NOMO-1 treated with dmso at 0.1 percent for 144 hours (cell line): ENCODE results near the gene PEF1.

ENCODE experiments used
- DNase-seq: peaks from one replicate; lab custom pipeline; 2025; ENCODE audit not compliant: unreplicated experiment; lab: John Stamatoyannopoulos, UW

PEF1 gene, protein sequence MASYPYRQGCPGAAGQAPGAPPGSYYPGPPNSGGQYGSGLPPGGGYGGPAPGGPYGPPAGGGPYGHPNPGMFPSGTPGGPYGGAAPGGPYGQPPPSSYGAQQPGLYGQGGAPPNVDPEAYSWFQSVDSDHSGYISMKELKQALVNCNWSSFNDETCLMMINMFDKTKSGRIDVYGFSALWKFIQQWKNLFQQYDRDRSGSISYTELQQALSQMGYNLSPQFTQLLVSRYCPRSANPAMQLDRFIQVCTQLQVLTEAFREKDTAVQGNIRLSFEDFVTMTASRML

DNA sequence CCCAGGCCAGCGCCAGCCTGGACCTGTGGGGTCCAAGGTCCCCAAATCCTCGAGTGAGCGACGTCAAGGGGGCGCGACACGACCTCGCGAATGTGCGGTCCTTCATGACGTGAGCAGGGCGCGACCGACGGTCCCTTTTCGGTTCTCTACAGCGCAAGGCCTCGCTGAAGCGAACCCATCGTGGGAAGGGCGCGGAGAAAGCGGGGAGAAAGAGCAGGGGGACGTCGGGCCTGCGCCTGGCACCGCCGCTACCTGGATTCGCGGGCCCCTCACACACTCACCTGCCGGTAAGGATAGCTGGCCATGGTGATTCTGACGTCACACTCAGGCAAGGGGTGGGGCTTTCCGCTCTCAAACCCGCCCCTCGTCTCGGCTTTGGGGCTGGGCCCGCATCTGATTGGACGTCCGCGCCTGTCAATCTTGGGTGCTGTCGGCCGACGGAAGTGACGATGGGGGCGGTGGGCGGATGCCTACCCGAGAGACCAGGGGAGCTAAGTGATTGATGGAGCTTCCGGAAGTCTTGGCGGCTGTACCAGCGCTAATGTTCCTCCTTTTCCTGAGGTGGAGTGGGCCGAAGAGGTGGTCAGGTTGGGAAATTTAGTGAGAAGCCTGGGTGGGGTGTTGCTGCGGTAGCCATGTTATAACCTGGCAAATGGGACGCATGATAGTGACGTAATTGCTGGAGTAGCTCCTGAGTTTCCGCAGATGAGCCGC lies at the start of gene PEF1:
TSS of gene PEF1 (minus strand) at position 317 of the 714 bp plus-strand sequence. CDS start at position 305, 12 bp downstream.
- DNase-seq: peak; percentile 97

DNA sequence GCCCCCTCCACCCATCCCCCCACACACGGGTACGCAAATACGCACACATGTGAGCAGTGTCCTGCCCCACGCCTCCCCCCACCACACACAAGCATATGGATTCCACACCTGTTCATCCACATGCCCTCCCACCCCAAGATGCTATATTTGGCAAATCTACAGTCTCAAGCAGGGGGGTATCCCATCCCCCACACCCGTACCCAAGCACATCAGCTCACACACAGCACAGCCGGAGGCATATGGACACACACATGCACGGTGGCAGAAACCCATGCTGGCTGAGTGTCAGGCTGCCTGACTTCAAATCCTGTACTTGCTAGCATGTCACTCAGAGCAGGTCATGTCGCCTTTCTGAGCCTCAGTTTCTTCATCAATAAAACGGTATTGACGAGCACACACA lies 48.6 kb upstream of the PEF1 start:
- no peak for DNase-seq

DNA sequence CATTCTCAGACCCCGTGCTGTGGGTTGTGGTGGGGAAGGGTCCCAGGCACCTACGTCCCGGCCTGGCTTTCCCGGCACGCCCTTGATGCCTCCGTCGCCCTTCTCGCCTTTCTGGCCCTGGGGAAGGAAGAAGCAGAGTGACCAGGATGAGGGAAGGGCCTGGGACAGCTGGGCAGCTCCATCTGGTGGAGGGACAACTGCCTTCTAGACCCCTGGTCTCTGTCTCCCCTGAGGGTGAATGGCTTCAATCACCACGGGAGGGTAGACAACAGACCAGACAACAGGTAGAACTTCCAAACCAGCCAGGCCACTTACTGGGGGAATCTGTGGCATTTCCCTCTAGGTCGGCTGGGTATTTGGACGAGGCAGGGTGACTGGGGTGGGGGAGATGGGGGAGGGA lies 47.3 kb upstream of the PEF1 start:
- no peak for DNase-seq

DNA sequence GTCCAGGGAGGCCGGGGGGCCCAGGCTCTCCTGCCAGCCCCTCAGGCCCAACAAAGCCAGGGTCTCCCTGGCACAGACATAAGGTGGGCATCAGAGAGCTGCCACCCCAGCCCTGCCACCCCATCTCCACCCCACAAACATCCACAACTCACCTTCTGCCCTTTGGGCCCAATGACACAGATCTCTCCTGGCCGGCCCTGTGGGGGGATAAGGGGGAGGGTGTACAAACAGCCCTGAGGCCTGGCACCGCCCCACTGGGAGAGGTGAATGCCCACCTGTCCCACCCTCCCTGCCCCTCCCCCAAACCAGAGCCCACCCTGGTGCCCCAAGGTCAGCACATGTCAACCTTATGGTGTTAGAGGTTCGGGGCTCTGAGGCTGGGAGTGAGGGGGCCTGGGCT lies 46.8 kb upstream of the PEF1 start:
- DNase-seq: no peak

DNA sequence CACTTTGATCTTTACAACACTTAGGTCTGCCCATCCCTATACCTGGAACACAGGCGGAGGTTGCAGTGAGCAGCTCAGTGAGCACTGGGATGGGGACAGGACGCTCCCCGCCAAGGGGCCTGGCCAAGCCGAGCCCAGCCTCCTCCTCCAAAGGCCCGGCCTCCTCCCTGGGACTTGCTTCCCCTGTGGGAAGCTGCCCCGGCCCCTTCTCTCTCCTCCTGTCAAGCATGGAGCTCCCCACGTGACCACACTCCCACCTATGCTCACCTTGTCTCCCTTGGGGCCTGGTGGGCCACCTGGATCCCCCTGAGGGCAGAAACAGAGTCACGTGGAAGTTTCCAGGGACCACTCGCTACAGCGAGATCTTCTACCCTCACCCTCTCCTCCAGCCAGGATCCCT lies 46.2 kb upstream of the PEF1 start:
- DNase-seq: no peak

DNA sequence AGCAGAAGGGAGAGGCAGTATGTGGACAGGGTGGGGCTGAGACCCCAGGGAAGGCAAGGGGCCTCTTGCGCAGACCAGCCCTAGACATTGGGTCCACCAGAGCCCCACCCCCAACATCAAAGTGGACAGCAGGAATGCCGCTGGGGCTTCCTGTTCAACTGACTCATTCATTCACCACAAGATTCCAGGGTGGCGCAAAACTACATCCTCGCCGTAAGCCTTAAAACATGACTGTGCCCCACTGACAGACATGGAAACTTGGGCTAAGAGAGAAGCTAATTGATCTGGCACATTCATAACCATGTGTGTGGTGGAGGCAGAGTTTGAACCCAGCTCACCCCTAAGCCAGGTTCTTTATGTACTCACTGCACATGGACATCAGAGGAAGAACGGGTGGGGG lies 45.2 kb upstream of the PEF1 start:
- DNase-seq: no peak

DNA sequence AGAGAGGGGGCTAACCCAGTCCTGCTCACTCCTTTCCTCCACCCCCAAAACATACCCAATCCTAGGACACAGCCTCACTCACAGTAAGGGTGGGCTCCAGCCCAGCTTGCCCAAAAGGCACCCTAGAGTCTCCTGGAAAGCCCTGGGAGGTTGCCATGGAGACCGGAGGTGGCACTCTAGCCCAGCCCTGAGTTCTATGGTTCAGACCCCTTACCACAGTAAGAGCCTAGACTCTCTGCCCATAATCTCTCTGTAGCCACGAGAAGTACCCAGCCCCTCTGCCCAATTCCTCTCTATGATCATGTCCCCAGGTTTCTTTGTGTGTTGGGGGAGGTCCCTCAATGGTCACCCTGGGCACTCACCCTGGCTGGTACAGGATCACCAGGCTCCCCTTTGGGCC lies 44.7 kb upstream of the PEF1 start:
- no peak for DNase-seq

DNA sequence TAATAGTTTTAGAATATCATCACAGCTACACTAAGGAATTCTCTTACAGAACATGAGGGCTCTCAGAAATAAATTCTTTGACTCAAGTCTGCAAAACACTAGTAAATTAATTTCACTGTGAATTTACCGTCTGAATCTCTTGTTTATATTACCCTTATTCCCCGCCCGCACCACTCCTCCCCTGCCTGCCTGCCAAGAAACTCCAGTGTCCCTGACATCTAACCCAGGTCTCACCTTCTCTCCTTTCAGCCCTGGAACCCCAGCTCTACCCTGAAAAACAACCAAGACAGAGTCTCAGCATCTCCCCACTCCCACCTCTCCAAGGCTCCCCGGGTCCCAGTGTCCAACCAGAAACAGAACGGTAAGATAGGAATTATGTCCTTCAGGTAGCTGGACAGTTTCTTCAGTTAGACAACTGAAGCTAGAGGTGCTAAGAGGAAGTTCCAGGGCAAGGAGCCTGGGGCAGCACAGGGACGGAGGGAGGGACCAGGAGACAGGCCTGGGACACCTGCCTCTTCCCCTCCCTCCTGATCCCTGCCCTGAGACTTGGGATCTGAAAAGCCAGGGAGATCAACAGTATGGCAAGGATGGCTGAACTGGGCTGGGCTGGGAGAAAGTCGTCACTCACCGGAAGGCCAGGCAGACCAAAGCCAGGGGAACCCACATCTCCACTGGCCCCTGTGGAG lies 43.7 kb upstream of the PEF1 start:
- no peak for DNase-seq

DNA sequence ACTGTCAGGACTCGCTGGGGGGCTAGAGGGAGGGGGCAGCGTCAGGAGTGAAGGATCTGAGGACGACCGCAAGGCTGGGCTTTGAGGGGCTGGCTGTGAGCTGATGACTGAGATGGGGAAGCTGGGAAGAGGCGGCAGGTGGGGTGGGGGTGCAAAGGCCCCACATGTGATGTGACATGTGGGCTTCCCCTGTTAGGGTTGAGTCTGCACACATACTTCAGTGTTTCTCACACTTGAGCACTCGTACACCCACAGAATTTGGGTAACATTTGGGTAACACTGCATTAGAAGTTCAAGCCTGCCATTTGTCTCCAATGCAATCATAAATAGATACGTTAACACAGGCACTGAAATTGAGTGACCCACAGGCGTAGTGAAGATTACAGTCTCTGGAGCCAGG lies 42.9 kb upstream of the PEF1 start:
- DNase-seq: no peak

DNA sequence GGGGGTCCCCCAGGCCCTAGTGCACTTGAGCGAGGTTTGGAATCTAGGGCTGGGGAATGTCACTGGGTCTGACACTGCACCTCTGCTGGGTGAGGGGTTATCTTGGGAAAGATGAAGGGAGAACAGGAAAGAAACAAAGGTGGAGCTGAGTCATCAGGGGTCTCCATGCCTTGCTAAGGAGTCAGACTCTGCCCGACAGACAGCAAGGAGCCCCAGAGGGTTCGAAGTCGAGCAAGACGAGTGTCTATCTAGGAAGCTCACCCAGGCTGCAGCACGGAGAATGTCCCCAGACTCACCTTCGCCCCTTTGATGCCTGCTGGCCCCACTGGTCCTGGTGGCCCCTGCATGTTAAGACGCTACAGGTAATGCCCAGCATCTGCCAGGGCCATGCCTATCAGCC lies 41.1 kb upstream of the PEF1 start:
- no peak for DNase-seq

DNA sequence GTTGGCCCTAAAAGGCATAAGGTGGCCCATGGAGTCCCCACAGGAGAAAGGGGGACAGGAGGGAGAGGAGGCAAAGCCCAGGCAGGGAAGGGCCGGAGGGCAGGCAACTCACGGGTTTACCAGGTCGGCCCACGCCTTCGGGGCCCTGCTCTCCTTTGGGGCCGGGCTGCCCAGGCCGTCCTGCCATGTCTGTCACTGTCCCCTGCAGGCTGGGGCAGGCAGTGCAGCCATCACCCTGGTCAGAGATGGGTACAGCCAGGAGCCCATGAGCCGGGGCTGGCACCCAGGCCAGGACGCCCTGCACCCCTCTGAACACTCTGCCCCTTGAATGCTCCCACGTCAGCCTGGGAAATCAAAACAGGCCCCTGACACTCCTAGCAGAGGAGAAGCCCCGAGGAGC lies 39.3 kb upstream of the PEF1 start:
- no peak for DNase-seq

DNA sequence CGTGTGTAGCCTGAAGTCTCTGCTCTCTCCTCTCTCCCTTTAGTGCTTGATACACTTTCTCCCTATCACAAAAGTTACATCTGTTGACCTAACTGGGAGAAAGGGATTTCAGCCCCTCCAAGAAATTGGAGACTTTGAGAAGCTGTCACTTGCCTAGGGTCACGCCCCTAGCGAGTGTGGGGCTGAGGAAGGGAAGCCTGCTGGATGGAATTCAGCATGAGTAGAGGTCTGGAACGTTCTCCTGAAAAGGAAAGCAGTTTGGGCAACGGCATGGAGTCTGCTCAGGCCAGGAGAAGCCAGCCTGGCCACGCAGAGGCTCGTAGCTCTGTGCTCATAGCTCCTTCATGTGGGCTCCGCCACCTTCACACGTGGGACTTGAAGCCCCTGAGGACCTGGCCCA lies 36.7 kb upstream of the PEF1 start:
- DNase-seq: no peak

DNA sequence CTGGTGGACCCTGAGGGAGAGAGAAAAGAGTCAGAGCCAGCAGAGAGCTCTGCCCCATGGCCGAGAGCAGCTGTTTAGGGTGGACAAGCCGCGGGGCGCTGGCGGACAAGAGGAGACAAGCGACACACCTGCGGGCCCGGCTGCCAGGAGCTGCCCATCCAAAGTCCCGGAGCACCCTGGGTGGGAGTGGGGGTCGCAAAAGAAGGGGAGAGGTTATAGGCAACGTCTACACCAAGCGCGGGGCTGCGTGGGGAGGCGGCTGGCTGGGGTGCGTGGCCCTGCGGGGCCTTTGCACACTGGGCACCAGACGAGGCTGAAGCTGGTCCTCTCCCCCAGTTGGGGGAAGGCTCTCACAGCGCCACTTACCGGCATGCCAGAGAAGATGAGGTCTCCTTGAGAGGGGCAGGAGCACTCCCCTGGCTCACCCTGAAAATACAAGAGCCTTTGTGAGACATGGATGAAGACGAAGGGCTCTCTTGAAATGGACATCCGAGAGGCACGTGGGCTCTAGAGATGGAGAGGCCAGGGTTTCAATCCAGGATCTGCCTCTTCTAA lies 35.1 kb upstream of the PEF1 start:
- DNase-seq: no peak

DNA sequence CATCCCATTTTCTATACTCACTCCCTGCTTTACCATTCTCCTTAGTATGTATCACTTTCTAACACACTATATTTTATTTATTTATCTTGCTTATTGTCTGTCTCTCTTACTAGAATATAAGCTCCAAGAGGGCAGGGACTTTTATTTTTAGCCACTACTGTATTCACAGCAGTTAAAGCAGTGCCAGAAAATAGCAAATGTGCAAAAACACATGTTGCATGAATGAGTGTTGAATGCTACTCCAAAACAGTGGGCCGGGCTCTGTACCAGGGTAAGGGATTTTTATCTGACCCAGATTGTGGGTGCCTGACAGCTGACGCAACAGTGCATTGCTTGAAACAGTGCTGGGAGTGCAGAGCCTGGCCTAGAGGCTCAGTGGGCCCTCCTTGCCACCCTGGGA lies 34.4 kb upstream of the PEF1 start:
- no peak for DNase-seq

DNA sequence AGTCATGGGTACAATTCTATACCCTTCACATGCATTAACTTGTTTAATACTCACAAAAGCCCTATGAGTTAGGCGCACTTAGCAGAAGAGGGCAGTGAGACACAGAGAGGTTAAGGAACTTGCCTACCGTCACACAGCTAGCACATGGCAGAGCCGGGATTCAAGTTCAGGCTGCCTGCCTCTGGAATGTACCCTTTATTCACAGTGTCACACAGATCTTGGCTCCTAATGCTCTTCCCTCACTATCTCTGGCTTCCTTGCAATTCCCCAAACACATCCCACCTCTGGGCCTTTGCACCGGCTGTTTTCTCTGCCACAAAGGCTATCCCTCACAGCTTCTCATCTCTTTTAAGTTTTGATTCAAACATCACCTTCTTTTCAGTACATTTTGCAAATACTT lies 34.0 kb upstream of the PEF1 start:
- no peak for DNase-seq

DNA sequence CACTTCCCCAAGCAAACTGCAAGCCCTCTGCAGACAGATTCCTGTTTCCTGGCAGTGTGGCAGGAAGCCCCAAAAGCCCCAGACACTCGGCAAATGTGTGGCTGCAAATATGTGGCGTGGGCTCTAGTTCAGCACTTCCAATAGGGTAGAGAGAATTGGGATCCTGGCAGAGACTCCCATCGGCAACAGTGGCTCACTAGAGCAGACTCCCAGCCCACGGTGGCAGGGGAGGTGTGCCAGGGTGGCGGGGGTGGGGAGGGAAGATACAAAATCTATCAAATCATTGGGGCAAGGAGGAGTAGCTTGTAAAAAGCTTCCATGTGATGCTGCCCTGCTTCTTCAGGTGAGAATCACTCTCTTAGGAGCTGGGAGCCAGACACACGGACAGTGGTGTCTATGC lies 33.3 kb upstream of the PEF1 start:
- no peak for DNase-seq

DNA sequence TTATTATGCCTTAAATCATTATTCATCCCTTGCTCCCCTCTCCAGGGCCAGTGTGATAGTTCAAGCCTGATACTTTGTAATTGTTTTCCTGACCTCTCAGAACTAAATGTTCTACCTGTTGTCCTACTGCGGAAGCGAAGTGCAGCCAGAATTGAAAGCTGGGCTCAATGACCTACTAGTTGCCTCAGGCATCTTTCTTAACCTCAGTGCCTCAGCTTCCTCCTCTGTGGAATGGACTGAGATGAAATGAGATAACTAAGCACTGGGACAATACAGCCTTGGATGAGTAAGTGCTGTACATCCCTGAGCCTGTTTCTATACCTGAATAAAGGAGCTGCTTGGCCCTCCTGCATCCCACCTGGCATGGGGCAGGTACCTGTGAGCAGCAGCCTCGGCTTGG lies 32.7 kb upstream of the PEF1 start:
- DNase-seq: no peak

DNA sequence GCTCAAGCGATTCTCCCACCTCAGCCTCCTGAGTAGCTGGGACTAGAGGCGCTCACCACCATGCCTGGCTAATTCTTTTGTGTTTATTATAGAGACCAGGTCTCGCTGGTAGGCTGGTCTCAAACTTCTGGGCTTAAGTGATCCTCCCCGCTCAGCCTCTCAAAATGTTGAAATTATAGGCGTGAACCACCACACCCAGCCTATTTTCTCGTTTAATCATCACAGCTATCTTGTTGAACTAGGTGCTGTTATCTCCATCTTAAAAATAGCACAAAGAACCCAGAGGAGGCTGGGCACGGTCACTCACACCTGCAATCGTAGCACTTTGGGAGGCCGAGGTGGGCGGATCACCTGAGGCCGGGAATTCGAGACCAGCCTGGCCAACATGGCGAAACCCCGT lies 31.1 kb upstream of the PEF1 start:
- no peak for DNase-seq

DNA sequence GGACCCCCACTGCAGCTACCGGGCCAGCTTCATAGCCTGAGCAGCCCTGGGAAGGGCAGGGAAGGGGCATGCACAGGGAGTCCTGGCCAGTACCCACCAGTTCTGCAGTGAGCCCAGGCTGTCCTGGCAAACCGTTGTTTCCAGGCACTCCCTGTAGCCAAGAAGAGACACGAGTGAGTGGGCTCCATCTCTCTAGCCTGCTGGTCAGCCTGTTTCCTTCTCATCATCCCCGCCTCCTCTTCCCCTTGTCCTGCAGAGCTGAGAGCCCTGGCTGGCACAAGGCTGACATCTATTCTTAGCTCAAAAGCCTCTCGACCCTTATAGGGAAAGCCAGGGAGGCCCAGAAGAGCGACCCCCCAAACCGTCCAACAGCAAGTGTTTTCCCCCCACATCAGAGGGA lies 30.5 kb upstream of the PEF1 start:
- no peak for DNase-seq

DNA sequence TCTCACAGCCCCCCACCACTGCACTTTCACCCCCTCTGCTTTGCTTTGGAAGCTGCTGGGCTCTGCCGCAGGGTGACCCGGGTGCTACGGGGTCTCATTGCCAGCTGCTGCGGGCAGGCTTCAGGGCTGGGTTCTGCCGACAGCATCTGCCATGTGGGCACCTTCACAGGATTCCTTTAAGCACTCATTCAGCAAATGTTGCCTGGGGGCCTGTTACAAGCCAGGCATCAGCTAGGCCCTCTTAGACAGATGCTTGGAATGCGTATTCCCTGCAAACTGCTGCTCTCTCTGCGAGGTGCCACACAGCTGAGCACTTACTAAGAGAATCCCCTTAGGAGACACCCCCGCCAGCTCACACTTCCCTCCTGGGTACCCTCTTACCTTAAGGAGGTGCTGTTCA lies 29.9 kb upstream of the PEF1 start:
- DNase-seq: no peak

DNA sequence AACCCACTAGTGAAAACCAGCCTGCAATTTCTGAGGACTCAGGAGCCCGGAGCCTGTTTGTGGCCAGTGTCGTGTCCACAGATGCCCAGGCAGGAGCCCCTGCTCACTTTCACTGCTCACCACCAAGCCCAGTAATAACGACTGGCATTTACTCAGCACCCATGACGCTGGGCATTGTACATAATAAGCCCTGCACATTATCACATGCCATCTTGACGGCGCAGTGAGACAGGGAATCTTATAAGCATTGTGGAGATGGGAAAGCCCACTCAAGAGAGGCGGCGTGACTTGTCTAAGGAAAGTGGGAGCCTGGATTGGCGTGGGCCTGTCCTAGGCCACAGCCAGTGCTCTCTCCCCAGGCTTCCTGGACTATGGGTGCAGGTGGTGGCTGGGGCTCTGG lies 28.8 kb upstream of the PEF1 start:
- DNase-seq: no peak

DNA sequence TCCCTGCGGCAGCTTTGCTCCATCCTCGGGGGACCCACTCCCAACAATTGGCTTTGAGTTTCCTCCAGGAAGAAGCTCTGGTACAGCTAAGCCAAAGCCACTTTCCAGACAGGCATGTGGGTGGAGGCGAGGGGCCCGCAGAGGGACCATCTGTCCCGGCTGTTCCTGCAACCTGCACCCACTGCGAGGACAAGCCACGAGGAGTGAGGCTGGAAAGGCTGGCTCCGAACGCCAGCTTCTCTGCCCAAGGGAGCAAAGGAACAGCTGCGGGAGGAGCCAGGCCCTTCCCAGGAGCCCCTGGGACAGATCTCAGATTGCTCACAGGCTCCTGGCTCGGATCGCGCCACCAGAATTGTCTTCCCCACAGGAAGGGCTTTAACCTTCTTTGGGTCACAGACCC lies 28.3 kb upstream of the PEF1 start:
- DNase-seq: no peak
